ENCODE results near the gene SLCO2B1. TPM values are rescaled to one million over a fixed set of nuclear protein-coding genes. Genes with fewer than 3 reads are reported as not detected.
A peak's percentile ranks its signal among the peaks of the same experiment; 100 is the strongest.
"Not testable (repeated sequence)": the region's sequence is repeated elsewhere in the genome, so short reads cannot be mapped to it uniquely, and the experiment has no call there.

Gene SLCO2B1
- 1 to 10 TPM; 2.4 to 2.8 TPM for total RNA-seq
- polyA plus RNA-seq: not detected

GRCh38 chr11:75150879-75151278 is at the start of gene SLCO2B1:
Gene SLCO2B1, plus strand, starts transcription at chr11:75151107. Its CDS starts 275 bp downstream, at chr11:75151382.
- Histone ChIP-seq H3K27ac (ENCODE audit: low read depth, low read length) (no peak within 1 kb of the TSS), H3K4me3 (ENCODE audit: low read length in 2 of 2) (no peak within 1 kb of the TSS), H3K9me3 (ENCODE audit: control insufficient read depth in 1 of 2, low read length in 2 of 2) (no peaks in the 10 kb centered on the region), H3K36me3 (ENCODE audit: insufficient read depth, low read length) (no peaks in the 10 kb centered on the region), H3K4me1 (ENCODE audit: insufficient read depth, low read length) (no peaks in the 10 kb centered on the region), H3K27me3 (ENCODE audit: insufficient read depth, low read length) (no peaks in the 10 kb centered on the region)
- DNase-seq: no peak
- intact Hi-C loops (cut with micrococcal nuclease): no loop called here
- H3K9me3 Mint-ChIP-seq: no peaks in the 10 kb centered on the region
- ChIA-PET POLR2A (ENCODE audit: partially characterized antibody) (no interaction called here), CTCF (ENCODE audit: partially characterized antibody) (interaction anchor here (0.9 to 14.7 kb wide), 3 partner anchors 10 to 121 kb away, joined by 3 to 560 read pairs (median 23); no protein-coding TSS in a partner anchor)
- no peaks in the 10 kb centered on the region for H3K36me3 Mint-ChIP-seq
- peaks cover 8 to 14% of the 10 kb centered on the region in 2 donors for H3K27me3 Mint-ChIP-seq
- H3K4me3 Mint-ChIP-seq: no peak within 1 kb of the TSS
- no peaks in the 10 kb centered on the region for H3K4me1 Mint-ChIP-seq
- H3K27ac Mint-ChIP-seq: peak within 1 kb of the TSS in 3 of 7 donors; percentile 29 to 44 (median 30)

GRCh38 chr11:75101424-75102128 is 49.3 kb upstream of the SLCO2B1 start:
- H3K4me1 Mint-ChIP-seq: no peaks in the 10 kb centered on the region
- Histone ChIP-seq H3K9me3 (ENCODE audit: control insufficient read depth in 1 of 2, low read length in 2 of 2) (peaks cover 0 to 3% of the 10 kb centered on the region in 2 donors), H3K4me1 (ENCODE audit: insufficient read depth, low read length) (no peaks in the 10 kb centered on the region), H3K27me3 (ENCODE audit: insufficient read depth, low read length) (no peaks in the 10 kb centered on the region), H3K4me3 (ENCODE audit: low read length in 2 of 2) (no peak overlapping the region), H3K36me3 (ENCODE audit: insufficient read depth, low read length) (no peaks in the 10 kb centered on the region), H3K27ac (ENCODE audit: low read depth, low read length) (no peak overlapping the region)
- intact Hi-C loops (cut with micrococcal nuclease): no loop called here
- no peak overlapping the region for H3K27ac Mint-ChIP-seq
- peaks cover 14 to 29% of the 10 kb centered on the region in 2 donors for H3K27me3 Mint-ChIP-seq
- POLR2A ChIA-PET (ENCODE audit: partially characterized antibody): no interaction called here
- CTCF ChIA-PET (ENCODE audit: partially characterized antibody): interaction anchor here (0.8 kb wide), 1 partner anchor 39 kb away, joined by 3 read pairs; no protein-coding TSS in a partner anchor
- no peak for DNase-seq
- no peaks in the 10 kb centered on the region for H3K36me3 Mint-ChIP-seq
- H3K4me3 Mint-ChIP-seq: no peak overlapping the region
- peaks cover 0 to 4% (median 0%) of the 10 kb centered on the region in 8 donors for H3K9me3 Mint-ChIP-seq

GRCh38 chr11:75103380-75104026 is 47.4 kb upstream of the SLCO2B1 start:
- Histone ChIP-seq H3K4me1 (ENCODE audit: insufficient read depth, low read length) (no peaks in the 10 kb centered on the region), H3K4me3 (ENCODE audit: low read length in 2 of 2) (no peak overlapping the region), H3K27ac (ENCODE audit: low read depth, low read length) (no peak overlapping the region), H3K9me3 (ENCODE audit: control insufficient read depth in 1 of 2, low read length in 2 of 2) (peaks cover 0 to 3% of the 10 kb centered on the region in 2 donors), H3K27me3 (ENCODE audit: insufficient read depth, low read length) (no peaks in the 10 kb centered on the region), H3K36me3 (ENCODE audit: insufficient read depth, low read length) (no peaks in the 10 kb centered on the region)
- Mint-ChIP-seq H3K4me3 (no peak overlapping the region), H3K27me3 (peaks cover 12 to 27% of the 10 kb centered on the region in 2 donors), H3K9me3 (peaks cover 0 to 4% (median 0%) of the 10 kb centered on the region in 8 donors), H3K27ac (no peak overlapping the region), H3K36me3 (no peaks in the 10 kb centered on the region), H3K4me1 (no peaks in the 10 kb centered on the region)
- DNase-seq: no peak
- ChIA-PET POLR2A (ENCODE audit: partially characterized antibody) (no interaction called here), CTCF (ENCODE audit: partially characterized antibody) (no interaction called here)
- intact Hi-C loops (cut with micrococcal nuclease): no loop called here

GRCh38 chr11:75105462-75105925 is 45.4 kb upstream of the SLCO2B1 start:
- H3K27me3 Mint-ChIP-seq: peaks cover 9 to 24% of the 10 kb centered on the region in 2 donors
- H3K4me1 Mint-ChIP-seq: no peaks in the 10 kb centered on the region
- intact Hi-C loops (cut with micrococcal nuclease): no loop called here
- no peak for DNase-seq
- POLR2A ChIA-PET (ENCODE audit: partially characterized antibody): no interaction called here
- Histone ChIP-seq H3K36me3 (ENCODE audit: insufficient read depth, low read length) (no peaks in the 10 kb centered on the region), H3K27ac (ENCODE audit: low read depth, low read length) (no peak overlapping the region), H3K4me3 (ENCODE audit: low read length in 2 of 2) (no peak overlapping the region), H3K9me3 (ENCODE audit: control insufficient read depth in 1 of 2, low read length in 2 of 2) (peaks cover 0 to 3% of the 10 kb centered on the region in 2 donors), H3K27me3 (ENCODE audit: insufficient read depth, low read length) (no peaks in the 10 kb centered on the region), H3K4me1 (ENCODE audit: insufficient read depth, low read length) (no peaks in the 10 kb centered on the region)
- no peak overlapping the region for H3K27ac Mint-ChIP-seq
- H3K36me3 Mint-ChIP-seq: no peaks in the 10 kb centered on the region
- CTCF ChIA-PET (ENCODE audit: partially characterized antibody): no interaction called here
- no peak overlapping the region for H3K4me3 Mint-ChIP-seq
- peaks cover 0 to 9% (median 0%) of the 10 kb centered on the region in 8 donors for H3K9me3 Mint-ChIP-seq

GRCh38 chr11:75105967-75106681 is 44.8 kb upstream of the SLCO2B1 start:
- H3K36me3 Mint-ChIP-seq; H3K4me3 Mint-ChIP-seq; H3K36me3 ChIP-seq (ENCODE audit: insufficient read depth, low read length); H3K4me3 ChIP-seq (ENCODE audit: low read length in 2 of 2); H3K27ac ChIP-seq (ENCODE audit: low read depth, low read length); H3K4me1 Mint-ChIP-seq; H3K27me3 ChIP-seq (ENCODE audit: insufficient read depth, low read length); H3K4me1 ChIP-seq (ENCODE audit: insufficient read depth, low read length); DNase-seq; H3K27ac Mint-ChIP-seq; POLR2A ChIA-PET (ENCODE audit: partially characterized antibody); H3K9me3 ChIP-seq (ENCODE audit: control insufficient read depth in 1 of 2, low read length in 2 of 2); CTCF ChIA-PET (ENCODE audit: partially characterized antibody); intact Hi-C loops (cut with micrococcal nuclease): not testable (repeated sequence)
- Mint-ChIP-seq H3K27me3 (peaks cover 11 to 20% of the 10 kb centered on the region in 2 donors), H3K9me3 (peaks cover 0 to 15% (median 5%) of the 10 kb centered on the region in 8 donors)

GRCh38 chr11:75107187-75107586 is 43.7 kb upstream of the SLCO2B1 start:
- Histone ChIP-seq H3K9me3 (ENCODE audit: control insufficient read depth in 1 of 2, low read length in 2 of 2) (peaks cover 0 to 3% of the 10 kb centered on the region in 2 donors), H3K36me3 (ENCODE audit: insufficient read depth, low read length) (no peaks in the 10 kb centered on the region), H3K4me1 (ENCODE audit: insufficient read depth, low read length) (no peaks in the 10 kb centered on the region), H3K27me3 (ENCODE audit: insufficient read depth, low read length) (no peaks in the 10 kb centered on the region), H3K4me3 (ENCODE audit: low read length in 2 of 2) (no peak overlapping the region), H3K27ac (ENCODE audit: low read depth, low read length) (no peak overlapping the region)
- intact Hi-C loops (cut with micrococcal nuclease): no loop called here
- Mint-ChIP-seq H3K4me1 (no peaks in the 10 kb centered on the region), H3K27me3 (peaks cover 9 to 19% of the 10 kb centered on the region in 2 donors), H3K4me3 (no peak overlapping the region), H3K9me3 (peaks cover 0 to 24% (median 9%) of the 10 kb centered on the region in 8 donors), H3K27ac (no peak overlapping the region), H3K36me3 (no peaks in the 10 kb centered on the region)
- DNase-seq: no peak
- ChIA-PET CTCF (ENCODE audit: partially characterized antibody) (no interaction called here), POLR2A (ENCODE audit: partially characterized antibody) (no interaction called here)

- Histone ChIP-seq H3K9me3 (ENCODE audit: control insufficient read depth in 1 of 2, low read length in 2 of 2) (no peaks in the 10 kb centered on the region), H3K27ac (ENCODE audit: low read depth, low read length) (no peak overlapping the region), H3K4me3 (ENCODE audit: low read length in 2 of 2) (no peak overlapping the region), H3K36me3 (ENCODE audit: insufficient read depth, low read length) (no peaks in the 10 kb centered on the region), H3K27me3 (ENCODE audit: insufficient read depth, low read length) (no peaks in the 10 kb centered on the region), H3K4me1 (ENCODE audit: insufficient read depth, low read length) (no peaks in the 10 kb centered on the region)
- Mint-ChIP-seq H3K27me3 (peaks cover 14 to 15% of the 10 kb centered on the region in 2 donors), H3K36me3 (peaks cover 2 to 10% of the 10 kb centered on the region in 2 donors), H3K9me3 (peaks cover 0 to 51% (median 31%) of the 10 kb centered on the region in 8 donors), H3K27ac (no peak overlapping the region), H3K4me3 (no peak overlapping the region), H3K4me1 (no peaks in the 10 kb centered on the region)
- intact Hi-C loops (cut with micrococcal nuclease): no loop called here
- CTCF ChIA-PET (ENCODE audit: partially characterized antibody): interaction anchor here (1.2 kb wide), 1 partner anchor 93 kb away, joined by 3 read pairs; no protein-coding TSS in a partner anchor
- no peak for DNase-seq
- POLR2A ChIA-PET (ENCODE audit: partially characterized antibody): no interaction called here
These were observed 38.7 kb upstream of the SLCO2B1 start for GRCh38 chr11:75112200-75112599.
